Esophagus muscularis mucosa (tissue), 4 donors: ENCODE results near the gene COPS7B.
"Not testable (repeated sequence)": the region's sequence is repeated elsewhere in the genome, so short reads cannot be mapped to it uniquely, and the experiment has no call there.

Source experiments
- CTCF ChIP-seq, 3 experiments: fragments of 200-600 bp in 2 of 3; fragments of 450-650 bp in 1 of 3; sonication (generic) in 2 of 3; IDR thresholded peaks; one replicate each; pipeline ENCODE4 v1.5.1; 2017 to 2019; ENCODE audit warnings: antibody characterized with exemption in 3 of 3, mild to moderate bottlenecking in 2 of 3, moderate library complexity in 1 of 3
- EP300 ChIP-seq: sonication (generic); formaldehyde crosslinking; IDR thresholded peaks from one replicate; pipeline ENCODE4 v1.6.1; 2017; ENCODE audit warnings: antibody characterized with exemption
- POLR2A ChIP-seq: fragments of 450-650 bp; IDR thresholded peaks from one replicate; pipeline ENCODE4 v1.6.1; 2017; ENCODE audit warnings: antibody characterized with exemption, moderate library complexity, mild to moderate bottlenecking, low read depth
- POLR2AphosphoS5 ChIP-seq, 2 donors: sonication (generic); formaldehyde crosslinking; IDR thresholded peaks; one replicate each; pipeline ENCODE4 v1.6.1; 2017; ENCODE audit warnings: antibody characterized with exemption in 2 of 2

- not testable (repeated sequence) for TF ChIP-seq CTCF (IDR thresholded peaks at IDR 0.05); POLR2A; EP300; POLR2AphosphoS5 (IDR thresholded peaks at IDR 0.05)
Measured at GRCh38 chr2:231749016-231749415, 37.2 kb upstream of the COPS7B start.
